Smooth muscle cell (in vitro differentiated cells): Measurements from ENCODE around the gene ASB18. TPM values are rescaled to one million over a fixed set of nuclear protein-coding genes. Genes with fewer than 3 reads are reported as not detected.

Source experiments
- DNase-seq: peaks from one replicate; lab custom pipeline; 2025; ENCODE audit not compliant: unreplicated experiment; lab: John Stamatoyannopoulos, UW
- H2AFZ ChIP-seq: fragments of 200-600 bp; sonication (generic); 2 replicates; pipeline ENCODE4 v1.6.0; 2016; ENCODE audit warnings: antibody characterized with exemption, low read depth, mild to moderate bottlenecking
- H3F3A ChIP-seq: fragments of 200-600 bp; sonication (generic); 2 replicates; pipeline ENCODE4 v1.6.0; 2017; ENCODE audit warnings: antibody characterized with exemption, low read depth
- H3K27ac ChIP-seq: fragments of 200-600 bp; sonication (generic); 2 replicates; pipeline ENCODE4 v1.5.1; 2016; ENCODE audit warnings: low read depth, mild to moderate bottlenecking
- H3K27me3 ChIP-seq: fragments of 200-600 bp; sonication (generic); 2 replicates; pipeline ENCODE4 v1.6.1; 2016; ENCODE audit warnings: low read depth, mild to moderate bottlenecking
- H3K36me3 ChIP-seq: fragments of 200-600 bp; sonication (generic); 2 replicates; pipeline ENCODE4 v1.5.1; 2016; ENCODE audit warnings: low read depth
- H3K4me1 ChIP-seq: fragments of 200-600 bp; sonication (generic); 2 replicates; pipeline ENCODE4 v1.5.1; 2016; ENCODE audit warnings: low read depth
- H3K4me2 ChIP-seq: fragments of 200-600 bp; sonication (generic); 2 replicates; pipeline ENCODE4 v1.6.0; 2016; ENCODE audit warnings: mild to moderate bottlenecking
- H3K4me3 ChIP-seq: fragments of 200-600 bp; sonication (generic); 2 replicates; pipeline ENCODE4 v1.5.1; 2016; ENCODE audit warnings: mild to moderate bottlenecking
- H3K79me2 ChIP-seq: fragments of 200-600 bp; sonication (generic); 2 replicates; pipeline ENCODE4 v1.6.0; 2016; ENCODE audit warnings: low read depth, mild to moderate bottlenecking
- H3K9ac ChIP-seq: fragments of 200-600 bp; sonication (generic); 2 replicates; pipeline ENCODE4 v1.6.0; 2016; ENCODE audit warnings: low read depth
- H3K9me3 ChIP-seq: fragments of 200-600 bp; sonication (generic); replicated peaks from 2 replicates; pipeline ENCODE4 v1.5.1; 2016; ENCODE audit warnings: low read depth
- H4K20me1 ChIP-seq: fragments of 200-600 bp; sonication (generic); 2 replicates; pipeline ENCODE4 v1.6.0; 2016; ENCODE audit warnings: low read depth
- WGBS: methylation state at CpG from one replicate; pipeline ENCODE4 v1.1.7; 2016; ENCODE audit warnings: low lambda C conversion rate; 5-methylcytosine and 5-hydroxymethylcytosine counted together
- polyA plus RNA-seq: library from polyadenylated mRNA; unstranded; fragments of >200 nt; fragmentation: Nextera tagmentation; extraction: Ambion mirVana; gene quantifications from 2 replicates; pipeline ENCODE4 v1.2.1, GENCODE V29; 2016
- total RNA-seq: library from RNA; depleted of rRNA; stranded (reverse); fragments of >200 nt; gene quantifications from 2 replicates; pipeline ENCODE4 v1.2.3, GENCODE V29; 2014
- TF ChIP-seq, protein P1 (sequence below): fragments of 200-600 bp; sonication (generic); IDR thresholded peaks from 2 replicates; pipeline ENCODE4 v1.5.1; 2017; ENCODE audit warnings: borderline replicate concordance, mild to moderate bottlenecking, antibody characterized with exemption; ENCODE audit not compliant: insufficient read depth, poor library complexity, severe bottlenecking

The ASB18 gene
- total and polyA plus RNA-seq, 2 experiments from 2014 or later, result 0.05 TPM; not detected in 1

DNA sequence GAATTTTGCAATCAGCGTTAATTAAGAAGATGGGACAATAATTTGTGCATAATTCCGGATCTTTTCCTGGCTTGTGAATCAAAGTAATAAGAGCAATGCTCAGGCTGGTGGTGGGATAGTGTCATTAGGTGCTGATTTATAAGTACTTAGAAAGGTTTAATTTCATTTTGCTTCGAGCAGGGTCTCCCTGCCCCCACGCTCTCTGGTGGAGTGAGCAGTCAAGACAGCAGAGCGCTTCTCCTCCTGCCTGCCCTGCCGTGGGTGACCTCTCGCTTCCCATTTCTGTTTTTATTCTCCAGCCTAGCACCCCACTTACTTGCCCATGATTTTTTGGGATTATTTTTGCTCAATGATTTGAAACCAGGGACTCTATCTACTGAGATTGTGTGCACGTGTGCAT, 7.1 kb downstream of the ASB18 start:
- Histone ChIP-seq H3K27ac (no peak overlapping the region), H4K20me1 (no peaks in the 10 kb centered on the region), H2AFZ (no peak overlapping the region), H3F3A (no peaks in the 10 kb centered on the region), H3K4me2 (no peak overlapping the region), H3K9ac (no peak overlapping the region), H3K4me1 (no peaks in the 10 kb centered on the region), H3K79me2 (no peaks in the 10 kb centered on the region), H3K36me3 (no peaks in the 10 kb centered on the region), H3K4me3 (no peak overlapping the region), H3K9me3 (no peaks in the 10 kb centered on the region), H3K27me3 (peaks cover 20% of the 10 kb centered on the region)
- TF ChIP-seq, protein P1, sequence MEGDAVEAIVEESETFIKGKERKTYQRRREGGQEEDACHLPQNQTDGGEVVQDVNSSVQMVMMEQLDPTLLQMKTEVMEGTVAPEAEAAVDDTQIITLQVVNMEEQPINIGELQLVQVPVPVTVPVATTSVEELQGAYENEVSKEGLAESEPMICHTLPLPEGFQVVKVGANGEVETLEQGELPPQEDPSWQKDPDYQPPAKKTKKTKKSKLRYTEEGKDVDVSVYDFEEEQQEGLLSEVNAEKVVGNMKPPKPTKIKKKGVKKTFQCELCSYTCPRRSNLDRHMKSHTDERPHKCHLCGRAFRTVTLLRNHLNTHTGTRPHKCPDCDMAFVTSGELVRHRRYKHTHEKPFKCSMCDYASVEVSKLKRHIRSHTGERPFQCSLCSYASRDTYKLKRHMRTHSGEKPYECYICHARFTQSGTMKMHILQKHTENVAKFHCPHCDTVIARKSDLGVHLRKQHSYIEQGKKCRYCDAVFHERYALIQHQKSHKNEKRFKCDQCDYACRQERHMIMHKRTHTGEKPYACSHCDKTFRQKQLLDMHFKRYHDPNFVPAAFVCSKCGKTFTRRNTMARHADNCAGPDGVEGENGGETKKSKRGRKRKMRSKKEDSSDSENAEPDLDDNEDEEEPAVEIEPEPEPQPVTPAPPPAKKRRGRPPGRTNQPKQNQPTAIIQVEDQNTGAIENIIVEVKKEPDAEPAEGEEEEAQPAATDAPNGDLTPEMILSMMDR, result no peak
- 89% methylated on average over 8 of the region's 8 CpGs for WGBS
- no peak for DNase-seq

DNA sequence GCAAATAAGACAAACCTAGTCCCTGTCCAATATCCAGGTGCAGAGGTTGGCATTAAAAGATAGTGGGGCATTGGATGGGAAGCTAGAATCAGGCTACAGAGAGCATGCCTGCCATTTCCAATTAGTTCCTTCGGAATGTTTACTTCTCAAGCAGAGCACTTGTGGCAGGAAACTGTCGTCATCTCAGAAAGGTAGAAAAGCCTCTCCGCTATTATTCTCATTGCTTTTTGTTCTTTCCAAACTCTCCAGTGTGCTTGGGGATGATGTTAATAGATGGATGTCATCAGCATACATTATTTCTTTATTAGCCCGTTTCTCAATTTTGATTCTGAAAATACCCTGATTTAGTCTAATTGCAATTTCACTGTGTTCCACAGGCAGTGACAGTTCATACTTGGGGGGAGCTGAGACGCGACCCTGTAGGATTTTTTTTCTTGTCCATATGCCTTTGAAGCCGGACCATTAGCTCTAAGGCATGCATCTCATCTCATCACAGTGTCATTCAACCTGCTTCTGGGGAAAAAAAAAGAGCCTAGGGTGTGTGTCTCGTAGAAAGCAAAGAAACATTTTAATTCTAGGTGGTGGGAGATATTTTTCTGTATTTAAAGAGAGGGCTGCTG, 7.7 kb downstream of the ASB18 start:
- no peaks in the 10 kb centered on the region for H3K9me3 ChIP-seq
- no peak for DNase-seq
- H3K27ac ChIP-seq, result no peak overlapping the region
- H3K27me3 ChIP-seq, result peaks cover 22% of the 10 kb centered on the region
- no peak overlapping the region for H3K9ac ChIP-seq
- H4K20me1 ChIP-seq, result no peaks in the 10 kb centered on the region
- no peaks in the 10 kb centered on the region for H3F3A ChIP-seq
- H3K4me3 ChIP-seq, result no peak overlapping the region
- H2AFZ ChIP-seq, result no peak overlapping the region
- no peaks in the 10 kb centered on the region for H3K4me1 ChIP-seq
- H3K79me2 ChIP-seq, result no peaks in the 10 kb centered on the region
- H3K4me2 ChIP-seq, result no peak overlapping the region
- 80% methylated on average over 8 of the region's 8 CpGs for WGBS
- TF ChIP-seq, protein P1, result no peak
- H3K36me3 ChIP-seq, result no peaks in the 10 kb centered on the region

DNA sequence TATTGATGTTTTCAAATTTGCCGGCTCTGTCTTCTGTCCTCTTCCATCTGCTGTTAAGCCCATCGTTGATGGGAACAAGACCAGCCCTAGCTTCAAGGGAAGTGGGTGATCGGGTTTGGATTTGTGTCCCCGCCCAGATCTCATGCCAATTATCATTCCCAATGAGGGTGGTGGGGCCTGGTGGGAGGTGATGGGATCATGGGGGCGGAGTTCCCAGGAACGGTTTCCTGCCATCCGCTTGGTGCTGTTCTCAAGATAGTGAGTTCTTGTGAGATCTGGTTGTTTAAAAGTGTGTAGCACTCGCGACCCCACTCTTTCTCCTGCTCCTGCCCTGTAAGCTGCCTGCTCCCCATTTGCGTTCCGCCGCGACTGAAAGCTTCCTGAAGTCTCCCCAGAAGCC, 9.5 kb downstream of the ASB18 start:
- Histone ChIP-seq H3K36me3 (no peaks in the 10 kb centered on the region), H3K4me3 (no peak overlapping the region), H4K20me1 (no peaks in the 10 kb centered on the region), H3F3A (no peaks in the 10 kb centered on the region), H3K9me3 (no peaks in the 10 kb centered on the region), H3K27ac (no peak overlapping the region), H3K4me1 (no peaks in the 10 kb centered on the region), H3K4me2 (no peak overlapping the region), H2AFZ (no peak overlapping the region), H3K9ac (no peak overlapping the region), H3K27me3 (peaks cover 27% of the 10 kb centered on the region), H3K79me2 (no peaks in the 10 kb centered on the region)
- 61% methylated on average over 13 of the region's 13 CpGs for WGBS
- no peak for DNase-seq
- TF ChIP-seq, protein P1, result no peak

DNA sequence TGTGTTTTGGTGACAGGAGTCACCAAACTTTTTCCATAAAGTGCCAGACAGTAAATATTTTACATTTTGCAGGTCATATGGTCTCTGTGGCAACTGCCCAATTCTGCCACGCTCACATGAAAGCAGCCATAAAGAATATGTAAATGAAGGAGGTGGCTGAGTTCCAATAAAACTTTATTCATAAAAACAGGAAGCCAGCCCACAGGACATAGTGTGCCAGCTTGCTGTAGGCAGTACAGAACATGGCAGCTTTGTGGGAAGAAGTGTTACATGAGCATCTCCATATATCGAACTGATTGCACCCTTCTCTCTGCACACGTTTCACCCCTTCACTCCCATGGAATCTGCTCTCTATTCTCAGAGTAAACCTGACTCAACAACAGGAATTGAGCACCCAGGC, 10.2 kb downstream of the ASB18 start:
- Histone ChIP-seq H3K36me3 (no peaks in the 10 kb centered on the region), H3K4me2 (no peak overlapping the region), H3K27ac (no peak overlapping the region), H2AFZ (no peak overlapping the region), H3K9ac (no peak overlapping the region), H3K9me3 (no peaks in the 10 kb centered on the region), H3K27me3 (peaks cover 27% of the 10 kb centered on the region), H4K20me1 (no peaks in the 10 kb centered on the region), H3K4me1 (no peaks in the 10 kb centered on the region), H3F3A (no peaks in the 10 kb centered on the region), H3K79me2 (no peaks in the 10 kb centered on the region), H3K4me3 (no peak overlapping the region)
- TF ChIP-seq, protein P1, result no peak
- 98% methylated on average over 3 of the region's 3 CpGs for whole genome bisulfite sequencing
- no peak for DNase-seq
